NB4 (cell line): ENCODE measurements around the gene MNAT1.

ENCODE experiments used
- DNase-seq: peaks from one replicate; pipeline ENCODE4 v3.0.0; 2010; ENCODE audit warnings: low read depth
- H3K4me3 ChIP-seq: one replicate; pipeline ENCODE4 v1.5.1; 2011; ENCODE audit warnings: mild to moderate bottlenecking, low read depth, low read length, moderate library complexity
- CTCF ChIP-seq: IDR thresholded peaks from one replicate; pipeline ENCODE4 v1.5.1; 2012; ENCODE audit warnings: low read depth, low read length
- MAX ChIP-seq: IDR thresholded peaks from 2 replicates; pipeline ENCODE4 v1.6.1; 2011; ENCODE audit warnings: low read depth, low read length
- MYC ChIP-seq: IDR thresholded peaks from 2 replicates; pipeline ENCODE4 v1.6.1; 2011; ENCODE audit warnings: low read depth, low read length
- POLR2A ChIP-seq: IDR thresholded peaks from 2 replicates; pipeline ENCODE4 v1.6.1; 2011; ENCODE audit warnings: mild to moderate bottlenecking; ENCODE audit not compliant: insufficient read length; ENCODE audit errors: extremely low read depth

The MNAT1 gene

GRCh38 chr14:60915781-60916180 is 181.2 kb downstream of the MNAT1 start:
- DNase-seq: no peak
- TF ChIP-seq MAX (no peak), MYC (no peak), CTCF (no peak), POLR2A (no peak)
- no peak overlapping the region for H3K4me3 ChIP-seq

- H3K4me3 ChIP-seq: no peak overlapping the region
- DNase-seq: no peak
- TF ChIP-seq CTCF (no peak), MAX (no peak), MYC (no peak), POLR2A (no peak)
Measured at GRCh38 chr14:60922050-60922449, 187.5 kb downstream of the MNAT1 start.

GRCh38 chr14:60925286-60925685 is 190.7 kb downstream of the MNAT1 start:
- H3K4me3 ChIP-seq: no peak overlapping the region
- no peak for TF ChIP-seq MYC
- TF ChIP-seq MAX: no peak
- DNase-seq: no peak

GRCh38 chr14:60926002-60926401 is 191.4 kb downstream of the MNAT1 start:
- H3K4me3 ChIP-seq: no peak overlapping the region
- no peak for TF ChIP-seq MYC
- TF ChIP-seq MAX: no peak
- no peak for TF ChIP-seq CTCF
- TF ChIP-seq POLR2A: no peak
- DNase-seq: no peak

GRCh38 chr14:60931218-60931617 is 196.7 kb downstream of the MNAT1 start:
- TF ChIP-seq MYC (no peak), CTCF (no peak), POLR2A (no peak), MAX (no peak)
- H3K4me3 ChIP-seq: no peak overlapping the region
- DNase-seq: no peak

GRCh38 chr14:60933920-60934655 is 199.5 kb downstream of the MNAT1 start:
- no peak for TF ChIP-seq MYC
- TF ChIP-seq CTCF: no peak
- TF ChIP-seq MAX: no peak
- no peak for TF ChIP-seq POLR2A
- no peak for DNase-seq
- no peak overlapping the region for H3K4me3 ChIP-seq
